ENCODE data around the gene SPINT2.

- TF ChIP-seq GABPA (IDR thresholded peaks at IDR 0.05 in 1 of 2, conservative IDR thresholded peaks at IDR 0.05 in 1 of 2), result no peak
- no peak for TF ChIP-seq RAD21 (IDR thresholded peaks at IDR 0.05)
- TF ChIP-seq MAX (IDR thresholded peaks at IDR 0.05), result no peak
- TF ChIP-seq CTCF (IDR thresholded peaks at IDR 0.05; ENCODE audit: low read depth, low read length, missing input control), result peak; percentile 8
- no peak for TF ChIP-seq EGR1 (IDR thresholded peaks at IDR 0.05; ENCODE audit: low read depth in 2 of 2)
These were observed 20.0 kb downstream of the SPINT2 start for GRCh38 chr19:38284422-38284821.
